Measurements from ENCODE around the gene TMIGD3.

DNA sequence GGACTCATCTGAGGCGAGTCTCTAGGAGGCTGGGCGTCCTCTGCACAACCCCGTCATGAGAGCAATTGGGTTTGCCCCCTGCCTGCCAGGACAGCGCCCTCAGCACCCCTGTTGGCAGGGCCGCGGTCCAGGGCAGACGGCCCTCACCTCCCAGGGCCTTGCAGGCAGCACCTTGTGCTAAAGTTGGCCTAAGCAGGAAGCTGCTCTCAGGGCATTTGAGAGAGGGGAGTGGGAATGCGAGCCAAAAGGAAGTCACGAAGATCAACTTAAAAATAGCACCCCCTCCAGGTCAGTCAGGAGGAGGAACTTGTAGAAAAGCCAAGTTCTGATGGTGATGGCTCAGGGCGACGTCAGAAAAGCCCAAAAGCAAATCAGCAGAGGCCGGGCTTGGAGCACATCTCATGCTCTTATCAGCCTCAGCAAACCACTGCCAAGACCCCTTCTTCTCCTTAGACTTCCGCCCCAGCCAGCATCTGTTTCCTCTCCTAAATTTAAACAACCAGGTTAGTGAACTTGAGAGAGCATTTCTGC is 12.6 kb upstream of the TMIGD3 start:
- TF ChIP-seq ZNF281 (CRISPR knock-in tag; IDR thresholded peaks at IDR 0.05) (no peak), CTCF (IDR thresholded peaks at IDR 0.05) (no peak; the same call in 1 of the 2 replicates), SP1 (CRISPR knock-in tag; conservative IDR thresholded peaks at IDR 0.05) (no peak), CREM (CRISPR knock-in tag; IDR thresholded peaks at IDR 0.05) (no peak), IRF2 (CRISPR knock-in tag; IDR thresholded peaks at IDR 0.05; ENCODE audit: borderline replicate concordance, low read depth) (no peak), CBFB (CRISPR knock-in tag; IDR thresholded peaks at IDR 0.05; ENCODE audit: low read depth) (no peak), ESRRA (CRISPR knock-in tag; IDR thresholded peaks at IDR 0.05; ENCODE audit: borderline replicate concordance) (no peak), MXD4 (CRISPR knock-in tag; IDR thresholded peaks at IDR 0.05; ENCODE audit: borderline replicate concordance) (no peak)
- TF ChIP-seq, protein P1, sequence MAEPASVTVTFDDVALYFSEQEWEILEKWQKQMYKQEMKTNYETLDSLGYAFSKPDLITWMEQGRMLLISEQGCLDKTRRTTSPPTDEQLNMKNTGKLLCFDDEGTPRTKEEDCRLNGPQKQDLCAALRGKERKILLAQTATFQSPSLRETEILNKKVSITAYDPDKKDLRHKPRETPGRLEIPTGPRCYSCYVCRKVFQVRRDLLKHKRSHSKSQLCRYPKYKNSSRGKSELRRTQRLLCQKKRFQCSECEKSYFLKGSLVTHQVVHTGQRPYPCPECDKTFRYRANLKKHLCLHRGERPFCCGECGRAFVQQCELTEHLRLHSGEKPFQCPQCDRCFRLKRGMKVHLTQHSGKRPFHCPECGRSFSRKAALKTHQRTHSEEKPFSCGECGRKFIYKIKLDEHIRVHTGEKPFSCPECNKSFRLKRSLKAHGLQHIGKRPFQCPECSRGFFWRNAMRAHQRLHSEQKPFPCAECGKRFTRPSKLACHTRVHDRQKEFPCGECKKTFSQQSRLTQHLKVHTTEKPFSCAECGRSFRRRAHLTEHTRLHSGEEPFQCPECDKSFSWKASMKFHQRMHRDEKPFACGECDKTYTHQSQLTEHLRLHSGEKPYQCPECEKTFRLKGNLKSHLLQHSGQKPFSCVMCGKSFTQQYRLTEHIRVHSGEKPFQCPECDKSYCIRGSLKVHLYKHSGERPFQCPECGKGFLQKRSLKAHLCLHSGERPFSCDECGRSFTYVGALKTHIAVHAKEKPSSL (CRISPR knock-in tag; conservative IDR thresholded peaks at IDR 0.05), result no peak
- TF ChIP-seq, protein P2, sequence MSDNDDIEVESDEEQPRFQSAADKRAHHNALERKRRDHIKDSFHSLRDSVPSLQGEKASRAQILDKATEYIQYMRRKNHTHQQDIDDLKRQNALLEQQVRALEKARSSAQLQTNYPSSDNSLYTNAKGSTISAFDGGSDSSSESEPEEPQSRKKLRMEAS (CRISPR knock-in tag; IDR thresholded peaks at IDR 0.05), result 0 out of 2 replicates have a peak, but pooled peaks have one; percentile 58
